T-helper 2 cell treated with Interferon-gamma antibody and Interleukin-4, amounts not matched to agents 5 μg/mL and 100 μg/mL, for 36 hours (primary cell): ENCODE measurements around the gene WDR4.
A peak's percentile ranks its signal among the peaks of the same experiment; 100 is the strongest.
"Not testable (repeated sequence)": the region's sequence is repeated elsewhere in the genome, so short reads cannot be mapped to it uniquely, and the experiment has no call there.

Experiments used
- DNase-seq: peaks from one replicate; pipeline ENCODE4 v3.0.0; 2021; ENCODE audit warnings: low spot score
- H3K27ac Mint-ChIP-seq: one replicate; pipeline ENCODE4 v1.8.0; 2021; ENCODE audit warnings: mild to moderate bottlenecking, mixed read lengths
- H3K27me3 Mint-ChIP-seq: one replicate; pipeline ENCODE4 v1.8.0; 2021; ENCODE audit warnings: low read depth, mixed read lengths
- H3K36me3 Mint-ChIP-seq: one replicate; pipeline ENCODE4 v1.8.0; 2021; ENCODE audit warnings: low read depth, mixed read lengths
- H3K4me1 Mint-ChIP-seq: one replicate; pipeline ENCODE4 v1.8.0; 2021; ENCODE audit warnings: low read depth, mixed read lengths
- H3K4me3 Mint-ChIP-seq: one replicate; pipeline ENCODE4 v1.8.0; 2022; ENCODE audit warnings: mild to moderate bottlenecking, moderate library complexity, mixed read lengths
- H3K9me3 Mint-ChIP-seq: one replicate; pipeline ENCODE4 v1.8.0; 2021; ENCODE audit warnings: mixed read lengths

WDR4 gene, protein sequence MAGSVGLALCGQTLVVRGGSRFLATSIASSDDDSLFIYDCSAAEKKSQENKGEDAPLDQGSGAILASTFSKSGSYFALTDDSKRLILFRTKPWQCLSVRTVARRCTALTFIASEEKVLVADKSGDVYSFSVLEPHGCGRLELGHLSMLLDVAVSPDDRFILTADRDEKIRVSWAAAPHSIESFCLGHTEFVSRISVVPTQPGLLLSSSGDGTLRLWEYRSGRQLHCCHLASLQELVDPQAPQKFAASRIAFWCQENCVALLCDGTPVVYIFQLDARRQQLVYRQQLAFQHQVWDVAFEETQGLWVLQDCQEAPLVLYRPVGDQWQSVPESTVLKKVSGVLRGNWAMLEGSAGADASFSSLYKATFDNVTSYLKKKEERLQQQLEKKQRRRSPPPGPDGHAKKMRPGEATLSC

DNA sequence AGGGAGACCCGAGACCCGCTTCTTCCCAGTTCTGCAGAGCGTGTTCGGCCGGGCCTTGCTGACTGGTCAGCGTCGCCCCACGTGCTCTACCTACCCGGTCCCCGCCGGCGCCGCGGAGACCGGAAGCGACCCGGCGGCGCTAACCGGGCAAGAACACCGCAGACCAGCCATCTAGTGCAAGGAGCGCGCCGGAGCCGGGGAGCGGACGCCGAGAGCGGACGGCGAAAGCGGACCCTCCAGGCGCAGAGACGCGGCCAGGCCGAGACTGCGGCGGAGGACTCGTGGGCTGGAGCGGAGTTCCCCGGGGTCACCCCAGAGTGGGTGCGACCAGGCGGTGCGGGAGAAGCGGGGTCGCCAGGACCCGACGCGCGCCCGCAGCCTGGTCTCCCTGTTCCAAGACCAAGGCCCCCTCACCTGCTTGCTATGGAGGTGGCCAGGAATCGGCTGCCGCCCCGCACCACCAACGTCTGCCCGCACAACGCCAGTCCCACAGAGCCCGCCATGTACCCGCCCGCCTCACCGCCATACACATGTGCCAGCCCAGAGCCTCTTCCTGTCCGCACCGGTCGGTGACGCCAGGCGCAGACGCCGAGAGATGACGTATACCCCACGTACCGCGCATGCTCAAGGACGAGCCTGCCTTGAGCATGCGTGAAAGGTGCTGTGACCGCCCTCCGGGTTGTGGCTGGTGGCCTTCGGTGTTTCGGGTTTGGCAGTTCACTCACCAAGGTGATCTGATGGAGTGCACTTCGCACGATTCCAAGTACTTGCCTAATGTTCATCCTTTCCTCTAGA is at the start of gene WDR4:
Gene WDR4, minus strand, starts transcription at position 547 of the 795 bp plus-strand sequence. Its CDS starts 44 bp downstream, at position 503.
- Mint-ChIP-seq H3K27me3 (peaks cover 3% of the 10 kb centered on the region), H3K36me3 (peaks cover 27% of the 10 kb centered on the region), H3K9me3 (no peaks in the 10 kb centered on the region), H3K4me3 (peak within 1 kb of the TSS; percentile 96), H3K4me1 (peaks cover 20% of the 10 kb centered on the region), H3K27ac (peak within 1 kb of the TSS; percentile 97)
- DNase-seq = peak; percentile 99

DNA sequence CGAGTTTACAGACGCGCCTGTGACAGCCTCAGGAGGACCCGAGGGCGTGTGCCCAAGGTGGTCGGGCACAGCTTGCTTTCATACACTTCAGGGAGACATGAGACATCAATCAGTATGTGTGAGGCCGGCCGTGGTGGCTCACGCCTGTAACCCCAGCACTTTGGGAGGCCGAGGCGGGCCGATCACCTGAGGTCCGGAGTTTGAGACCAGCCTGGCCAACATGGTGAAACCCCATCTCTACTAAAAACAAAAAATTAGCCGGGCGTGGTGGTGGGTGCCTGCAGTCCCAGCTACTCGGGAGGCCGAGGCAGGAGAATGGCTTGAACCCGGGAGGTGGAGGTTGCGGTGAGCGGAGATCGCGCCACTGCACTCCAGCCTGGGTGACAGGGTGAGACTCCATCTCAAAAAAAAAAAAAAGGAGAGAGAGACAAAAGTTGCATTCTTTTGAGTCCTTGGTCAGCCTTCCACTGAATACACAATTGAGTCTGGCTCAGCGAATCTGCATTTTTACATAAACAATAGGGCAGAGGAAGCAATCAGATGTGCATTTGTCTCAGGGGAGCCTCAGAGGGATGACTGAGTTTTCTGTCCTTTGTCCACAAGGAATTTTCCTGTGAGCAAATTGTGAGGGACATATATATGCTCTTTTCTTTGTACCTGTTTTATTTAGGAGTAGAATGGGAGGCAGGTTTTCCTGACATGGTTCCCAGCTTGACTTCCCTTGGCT is 48.3 kb upstream of the WDR4 start:
- H3K36me3 Mint-ChIP-seq, DNase-seq, H3K27me3 Mint-ChIP-seq, H3K4me3 Mint-ChIP-seq, H3K9me3 Mint-ChIP-seq, H3K27ac Mint-ChIP-seq: not testable (repeated sequence)
- peaks cover 16% of the 10 kb centered on the region for H3K4me1 Mint-ChIP-seq

DNA sequence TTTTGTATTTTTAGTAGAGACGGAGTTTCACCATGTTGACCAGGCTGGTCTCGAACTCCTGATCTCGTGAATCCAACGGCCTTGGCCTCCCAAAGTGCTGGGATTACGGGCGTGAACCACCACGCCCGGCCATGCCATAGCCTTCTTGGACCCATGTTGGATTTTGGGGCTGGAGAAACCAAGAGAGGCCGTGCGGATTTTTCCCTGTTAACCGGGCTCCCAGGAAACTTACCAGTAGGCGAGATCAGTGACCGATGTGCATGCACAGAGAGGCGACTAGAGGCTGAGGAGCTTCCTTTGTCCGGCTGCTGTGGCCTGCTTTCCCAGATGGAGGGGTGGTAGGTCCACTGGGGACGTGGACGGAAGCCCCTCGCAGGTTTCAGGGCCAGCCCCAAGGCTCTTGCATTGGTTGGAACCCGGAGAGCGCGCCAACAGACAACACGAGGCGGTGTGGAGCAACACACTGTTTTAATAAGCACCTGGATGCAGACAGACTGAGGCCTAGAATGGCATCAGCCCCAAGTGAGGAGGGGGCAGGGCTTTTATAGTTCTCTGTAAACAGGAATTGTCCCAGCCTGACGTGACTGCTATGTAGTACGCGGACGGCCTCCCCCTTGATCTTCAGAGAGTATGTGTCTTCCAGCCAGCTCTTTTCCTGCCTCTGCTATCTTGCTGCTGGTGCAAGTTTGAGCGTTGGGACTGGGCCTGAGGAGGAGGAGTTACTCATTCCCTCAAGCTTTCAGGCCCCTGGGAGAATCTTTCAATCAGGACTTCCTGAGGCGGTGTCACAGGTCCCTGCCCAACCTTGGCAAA is 46.0 kb upstream of the WDR4 start, which contains the start of gene ERVH48-1:
Gene ERVH48-1, minus strand, starts transcription at position 517 of the 813 bp plus-strand sequence. CDS start 6,624 bp downstream, outside the sequence.
- Mint-ChIP-seq H3K4me1 (peaks cover 16% of the 10 kb centered on the region), H3K27ac (peak within 1 kb of the TSS; percentile 82), H3K4me3 (peak within 1 kb of the TSS; percentile 62), H3K9me3 (no peaks in the 10 kb centered on the region), H3K36me3 (no peaks in the 10 kb centered on the region), H3K27me3 (no peaks in the 10 kb centered on the region)
- no peak for DNase-seq

DNA sequence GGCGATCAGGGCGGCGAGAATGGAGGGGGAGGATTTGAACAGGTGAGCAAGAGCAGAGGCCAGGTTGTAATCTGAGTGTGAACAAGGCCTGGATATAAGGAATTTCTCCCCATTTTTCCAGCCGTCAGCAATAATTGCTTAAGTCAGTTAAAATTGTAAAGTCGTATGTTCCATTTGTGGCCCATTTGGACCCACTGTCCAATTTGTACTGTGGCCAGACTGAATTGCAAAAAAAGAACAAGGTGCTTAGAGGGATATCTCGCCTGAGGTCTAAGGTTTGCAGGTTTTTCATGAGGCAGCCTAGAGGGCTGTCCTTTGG is 45.1 kb upstream of the WDR4 start:
- no peaks in the 10 kb centered on the region for H3K36me3 Mint-ChIP-seq
- peak overlapping the region; percentile 82 for H3K27ac Mint-ChIP-seq
- DNase-seq = no peak
- H3K4me1 Mint-ChIP-seq = peaks cover 16% of the 10 kb centered on the region
- no peaks in the 10 kb centered on the region for H3K27me3 Mint-ChIP-seq
- peak overlapping the region; percentile 62 for H3K4me3 Mint-ChIP-seq
- no peaks in the 10 kb centered on the region for H3K9me3 Mint-ChIP-seq

DNA sequence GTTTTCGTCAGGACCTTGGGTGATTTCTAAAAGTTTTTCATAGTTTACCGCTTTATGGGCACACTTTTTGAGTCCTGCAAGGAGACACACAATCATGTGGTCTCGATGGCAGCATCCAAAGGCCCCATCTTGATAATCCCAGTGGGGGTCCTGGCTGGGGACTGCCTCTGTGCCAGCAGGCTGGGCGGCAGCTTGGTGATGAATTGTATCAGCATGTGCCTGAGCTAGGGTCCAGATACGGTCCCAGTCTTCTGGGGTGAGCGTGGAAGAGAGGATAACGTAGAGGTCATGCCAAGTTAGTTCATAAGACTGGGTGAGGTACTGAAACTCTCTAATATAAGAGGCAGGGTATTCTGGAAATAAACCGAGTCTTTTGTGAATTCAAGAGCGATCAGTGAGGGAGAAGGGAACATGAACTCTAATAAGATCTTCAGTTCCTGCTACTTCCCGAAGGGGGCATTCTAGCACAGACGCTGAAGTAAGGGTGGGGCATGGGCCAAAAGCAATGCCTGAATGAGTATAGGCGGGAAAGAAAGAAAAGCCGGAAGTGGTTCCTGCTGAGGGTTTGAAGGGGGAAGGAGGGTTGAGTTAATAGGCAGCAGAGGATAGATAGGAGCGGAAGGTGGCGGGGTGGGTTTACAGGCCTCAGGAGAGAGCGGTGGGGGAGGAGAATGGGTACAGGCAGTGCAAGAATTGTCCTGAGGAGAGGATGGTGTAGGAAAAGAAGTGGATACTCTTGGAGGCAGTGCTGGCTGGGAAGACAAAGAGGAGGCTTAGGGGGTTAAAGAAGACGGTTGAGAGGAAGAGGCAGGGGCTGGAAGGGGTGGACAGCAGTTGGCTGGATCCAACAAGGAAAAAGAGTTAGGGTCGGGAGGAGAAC is 44.5 kb upstream of the WDR4 start:
- Mint-ChIP-seq H3K36me3 (no peaks in the 10 kb centered on the region), H3K4me1 (peaks cover 16% of the 10 kb centered on the region), H3K27me3 (no peaks in the 10 kb centered on the region), H3K27ac (peak overlapping the region; percentile 82), H3K4me3 (peak overlapping the region; percentile 62), H3K9me3 (no peaks in the 10 kb centered on the region)
- DNase-seq = peak; percentile 77

DNA sequence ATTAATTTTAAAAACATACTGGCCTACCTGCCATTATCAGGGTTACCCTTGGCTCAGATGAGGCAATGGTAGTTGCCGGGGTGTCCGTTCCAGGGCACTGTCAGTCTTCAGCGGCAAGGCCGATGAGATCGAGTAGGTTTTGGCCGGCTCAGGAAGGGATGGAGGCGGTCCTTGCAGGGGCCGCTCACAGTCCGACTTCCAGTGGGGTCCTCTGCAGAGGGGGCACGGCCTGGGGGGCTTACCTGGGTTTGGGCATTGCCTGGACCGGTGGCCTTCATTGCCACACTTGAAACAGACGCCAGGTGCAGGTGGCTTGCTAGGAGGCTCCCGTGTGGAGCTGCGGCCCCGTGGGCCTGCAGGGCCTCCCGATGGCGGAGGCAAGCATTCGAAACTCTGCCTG is 43.6 kb upstream of the WDR4 start:
- no peak for DNase-seq
- Mint-ChIP-seq H3K4me1 (peaks cover 16% of the 10 kb centered on the region), H3K4me3 (no peak overlapping the region), H3K36me3 (no peaks in the 10 kb centered on the region), H3K9me3 (no peaks in the 10 kb centered on the region), H3K27ac (no peak overlapping the region), H3K27me3 (no peaks in the 10 kb centered on the region)

DNA sequence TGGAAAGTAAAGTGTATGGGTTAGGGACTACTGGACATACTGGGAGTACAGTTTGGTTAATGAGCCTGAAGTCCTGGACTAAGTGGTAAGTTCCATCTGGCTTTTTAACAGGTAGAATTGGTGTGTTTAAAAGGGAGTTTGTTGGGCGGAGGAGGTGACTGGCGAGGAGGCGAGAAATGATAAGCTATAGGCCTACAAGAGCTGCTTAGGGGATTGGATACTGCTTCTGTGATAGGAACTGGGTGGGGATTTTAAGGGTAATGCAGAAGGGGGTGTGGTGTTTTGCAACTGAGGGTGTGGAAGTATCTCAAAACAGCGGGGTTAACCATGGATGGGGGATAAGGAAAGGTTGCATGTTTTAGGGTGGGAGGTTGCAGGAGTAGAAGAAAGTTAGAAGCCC is 42.6 kb upstream of the WDR4 start:
- Mint-ChIP-seq H3K4me3 (no peak overlapping the region), H3K4me1 (peaks cover 16% of the 10 kb centered on the region), H3K27me3 (no peaks in the 10 kb centered on the region), H3K9me3 (no peaks in the 10 kb centered on the region), H3K36me3 (no peaks in the 10 kb centered on the region), H3K27ac (no peak overlapping the region)
- DNase-seq = no peak

DNA sequence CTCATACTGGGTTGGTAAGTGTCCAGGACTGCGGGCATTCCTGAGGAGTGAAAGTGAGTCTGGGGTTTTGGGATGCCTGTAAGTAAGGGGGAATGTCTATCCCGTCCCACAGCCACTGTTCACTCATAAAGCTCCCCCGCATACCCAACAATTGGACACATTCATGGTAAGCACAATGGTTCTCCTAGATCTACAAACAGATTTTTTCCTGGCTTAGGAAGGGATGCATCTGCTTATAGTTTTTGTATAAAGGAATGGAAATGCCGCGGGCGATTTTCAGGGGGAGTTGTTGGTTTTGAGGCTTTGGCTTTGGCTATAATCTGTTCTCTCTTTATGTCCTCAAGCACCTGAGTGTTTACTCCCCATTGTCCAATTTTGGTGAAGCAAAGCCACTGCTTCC is 39.0 kb upstream of the WDR4 start:
- peaks cover under 1% of the 10 kb centered on the region for H3K4me1 Mint-ChIP-seq
- H3K9me3 Mint-ChIP-seq = no peaks in the 10 kb centered on the region
- no peak for DNase-seq
- H3K4me3 Mint-ChIP-seq = no peak overlapping the region
- H3K36me3 Mint-ChIP-seq = peaks cover 1% of the 10 kb centered on the region
- no peaks in the 10 kb centered on the region for H3K27me3 Mint-ChIP-seq
- H3K27ac Mint-ChIP-seq = no peak overlapping the region

DNA sequence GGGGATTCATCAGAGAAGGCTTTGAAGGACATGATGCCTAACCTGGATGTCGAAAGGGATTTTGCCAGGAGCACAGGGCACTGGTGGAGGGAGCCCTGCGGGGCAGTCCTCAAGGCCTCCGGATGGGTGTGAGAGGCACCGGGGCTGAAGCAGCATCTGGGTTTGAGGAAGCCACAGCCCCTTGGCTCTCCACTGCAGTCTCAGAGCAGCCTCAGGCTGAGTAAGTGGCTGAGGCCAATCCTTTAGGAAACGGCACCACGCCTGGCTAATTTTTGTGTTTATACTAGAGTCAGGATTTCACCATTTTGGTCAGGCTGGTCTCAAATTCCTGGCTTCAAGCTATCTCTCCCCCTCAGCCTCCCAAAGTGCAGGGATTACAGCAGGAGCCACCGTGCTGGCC is 34.1 kb upstream of the WDR4 start:
- peak overlapping the region; percentile 10 for H3K27ac Mint-ChIP-seq
- H3K36me3 Mint-ChIP-seq = peaks cover 17% of the 10 kb centered on the region
- DNase-seq = no peak
- H3K27me3 Mint-ChIP-seq = no peaks in the 10 kb centered on the region
- no peak overlapping the region for H3K4me3 Mint-ChIP-seq
- H3K9me3 Mint-ChIP-seq = no peaks in the 10 kb centered on the region
- no peaks in the 10 kb centered on the region for H3K4me1 Mint-ChIP-seq

DNA sequence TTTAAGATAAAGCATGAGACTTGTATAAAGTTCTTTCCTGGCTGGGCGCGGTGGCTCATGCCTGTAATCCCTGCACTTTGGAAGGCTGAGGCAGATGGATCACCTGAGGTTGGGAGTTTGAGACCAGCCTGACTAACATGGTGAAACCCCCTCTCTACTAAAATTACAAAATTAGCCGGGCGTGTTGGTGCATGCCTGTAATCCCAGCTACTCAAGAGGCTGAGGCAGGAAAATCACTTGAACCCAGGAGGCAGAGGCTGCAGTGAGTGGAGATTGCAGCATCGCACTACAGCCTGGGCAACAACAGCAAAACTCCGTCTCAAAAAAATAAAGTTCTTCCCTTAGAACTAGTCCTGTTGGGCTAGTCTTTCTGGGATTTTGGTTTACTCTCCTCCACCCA is 32.6 kb upstream of the WDR4 start:
- H3K4me3 Mint-ChIP-seq, H3K9me3 Mint-ChIP-seq, DNase-seq, H3K27ac Mint-ChIP-seq, H3K4me1 Mint-ChIP-seq, H3K27me3 Mint-ChIP-seq: not testable (repeated sequence)
- peaks cover 18% of the 10 kb centered on the region for H3K36me3 Mint-ChIP-seq

DNA sequence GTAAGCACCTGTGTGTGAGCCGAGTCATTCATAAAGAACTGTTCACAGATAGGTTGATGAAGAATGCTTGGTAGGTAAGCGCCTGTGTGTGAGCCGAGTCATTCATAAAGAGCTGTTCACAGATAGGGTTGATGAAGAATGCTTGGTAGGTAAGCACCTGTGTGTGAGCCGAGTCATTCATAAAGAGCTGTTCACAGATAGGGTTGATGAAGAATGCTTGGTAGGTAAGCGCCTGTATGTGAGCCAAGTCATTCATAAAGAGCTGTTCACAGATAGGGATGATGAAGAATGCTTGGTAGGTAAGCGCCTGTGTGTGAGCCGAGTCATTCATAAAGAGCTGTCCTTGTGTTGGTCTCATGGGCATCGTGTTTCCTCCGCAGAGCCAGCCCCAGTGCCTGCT is 29.1 kb upstream of the WDR4 start:
- not testable (repeated sequence) for H3K9me3 Mint-ChIP-seq, H3K27me3 Mint-ChIP-seq, H3K4me3 Mint-ChIP-seq, DNase-seq, H3K27ac Mint-ChIP-seq, H3K4me1 Mint-ChIP-seq
- peaks cover 33% of the 10 kb centered on the region for H3K36me3 Mint-ChIP-seq

DNA sequence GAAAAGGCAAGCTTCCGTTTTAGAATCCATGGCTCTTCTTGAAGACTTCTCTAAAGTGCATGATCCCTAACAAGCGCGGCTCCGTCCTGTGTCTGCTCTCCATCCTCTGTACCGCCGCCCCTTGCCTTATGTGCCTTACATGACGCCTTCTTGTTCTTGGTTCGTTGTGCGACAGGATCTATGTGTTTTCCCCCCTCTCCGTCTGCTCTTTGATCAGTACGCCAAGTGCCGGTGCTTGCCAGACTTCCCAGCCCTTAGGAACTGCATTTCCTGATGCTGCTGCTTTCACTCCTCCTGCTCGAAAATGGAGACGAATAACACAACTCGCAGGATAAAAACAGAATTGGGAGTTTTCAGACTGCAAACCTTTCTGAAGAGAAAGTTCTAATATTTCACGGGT is 26.9 kb upstream of the WDR4 start:
- no peaks in the 10 kb centered on the region for H3K9me3 Mint-ChIP-seq
- no peak overlapping the region for H3K4me3 Mint-ChIP-seq
- no peak for DNase-seq
- H3K27ac Mint-ChIP-seq = no peak overlapping the region
- no peaks in the 10 kb centered on the region for H3K4me1 Mint-ChIP-seq
- peaks cover 35% of the 10 kb centered on the region for H3K36me3 Mint-ChIP-seq
- H3K27me3 Mint-ChIP-seq = no peaks in the 10 kb centered on the region

DNA sequence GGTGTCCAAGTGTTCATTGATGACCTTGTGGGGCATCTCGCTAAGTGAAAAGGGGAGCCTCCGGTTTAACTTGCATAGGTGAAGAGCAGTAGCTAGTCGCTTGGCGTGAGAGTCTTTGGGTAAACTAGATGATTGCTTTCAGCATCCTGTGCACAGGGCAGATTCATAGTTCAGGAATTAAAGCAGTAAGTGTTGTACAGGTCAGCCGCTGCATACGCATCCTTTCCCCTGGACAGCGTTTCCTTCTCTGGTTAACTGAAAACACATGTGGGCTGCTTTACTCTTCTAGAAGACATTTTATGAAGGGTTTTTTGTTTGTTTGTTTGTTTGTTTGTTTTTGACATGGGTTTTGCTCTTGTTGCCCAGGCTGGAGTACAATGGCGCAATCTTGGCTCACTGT is 25.9 kb upstream of the WDR4 start:
- H3K4me1 Mint-ChIP-seq = no peaks in the 10 kb centered on the region
- peaks cover 35% of the 10 kb centered on the region for H3K36me3 Mint-ChIP-seq
- H3K27me3 Mint-ChIP-seq = no peaks in the 10 kb centered on the region
- no peak overlapping the region for H3K27ac Mint-ChIP-seq
- H3K4me3 Mint-ChIP-seq = no peak overlapping the region
- no peak for DNase-seq
- no peaks in the 10 kb centered on the region for H3K9me3 Mint-ChIP-seq
